ENCODE results near the gene PEX7. TPM values are rescaled to one million over a fixed set of nuclear protein-coding genes. Genes with fewer than 3 reads are reported as not detected.

Gene PEX7
- total RNA-seq, 1 experiment from 2014 or later = 9.9 TPM

DNA sequence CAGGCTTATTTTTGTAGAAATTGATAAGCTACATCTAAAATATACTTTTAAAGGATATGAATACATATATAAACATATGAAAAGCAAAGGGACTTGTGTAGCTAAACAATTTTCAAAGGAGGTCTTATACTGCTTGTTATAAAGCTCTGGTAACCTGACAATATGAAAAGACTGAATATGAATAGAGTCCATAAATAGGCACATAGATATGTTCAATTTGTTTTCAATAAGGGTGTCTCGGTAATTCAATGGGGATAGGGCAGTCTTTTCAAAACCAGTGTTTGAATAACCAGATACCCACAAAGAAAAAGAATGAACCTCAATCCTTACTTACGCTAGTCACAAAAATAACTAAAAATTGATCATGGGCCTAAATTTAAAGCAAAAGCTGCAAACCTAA lies 20.8 kb upstream of the PEX7 start:
- Histone ChIP-seq H3F3A (ENCODE audit: low read length, unreplicated experiment) (no peaks in the 10 kb centered on the region), H3K9me2 (replicated peaks; ENCODE audit: low read length) (no peaks in the 10 kb centered on the region), H3K27ac (ENCODE audit: low read length) (no peak overlapping the region), H2AFZ (ENCODE audit: low read length) (no peak overlapping the region), H3K36me3 (ENCODE audit: low read depth, low read length) (no peaks in the 10 kb centered on the region), H4K20me1 (ENCODE audit: low read length) (no peaks in the 10 kb centered on the region), H3K9me3 (ENCODE audit: low read length) (no peaks in the 10 kb centered on the region), H3K27me3 (ENCODE audit: low read length) (no peaks in the 10 kb centered on the region), H3K79me2 (ENCODE audit: low read length) (no peaks in the 10 kb centered on the region), H3K4me2 (ENCODE audit: low read length) (no peak overlapping the region), H3K4me1 (ENCODE audit: insufficient read depth, low read length) (no peaks in the 10 kb centered on the region), H3K4me3 (ENCODE audit: low read length) (no peak overlapping the region), H3K9ac (ENCODE audit: low read length) (no peak overlapping the region)
- ATAC-seq (no peak), DNase-seq (no peak)
- CTCF ChIA-PET = interaction anchor here (0.6 kb wide), 1 partner anchor 78 kb away, joined by 3 read pairs; no protein-coding TSS in a partner anchor
- intact Hi-C loops (cut with micrococcal nuclease) = no loop called here
- TF ChIP-seq EZH2phosphoT487 (IDR thresholded peaks at IDR 0.05; ENCODE audit: borderline replicate concordance, low read length) (no peak), EZH2 (IDR thresholded peaks at IDR 0.05; ENCODE audit: low read length, unreplicated experiment) (no peak)
- POLR2A ChIA-PET (ENCODE audit: unreplicated experiment) = no interaction called here
- BruUV-seq (replicated peaks) = no TSS peak

DNA sequence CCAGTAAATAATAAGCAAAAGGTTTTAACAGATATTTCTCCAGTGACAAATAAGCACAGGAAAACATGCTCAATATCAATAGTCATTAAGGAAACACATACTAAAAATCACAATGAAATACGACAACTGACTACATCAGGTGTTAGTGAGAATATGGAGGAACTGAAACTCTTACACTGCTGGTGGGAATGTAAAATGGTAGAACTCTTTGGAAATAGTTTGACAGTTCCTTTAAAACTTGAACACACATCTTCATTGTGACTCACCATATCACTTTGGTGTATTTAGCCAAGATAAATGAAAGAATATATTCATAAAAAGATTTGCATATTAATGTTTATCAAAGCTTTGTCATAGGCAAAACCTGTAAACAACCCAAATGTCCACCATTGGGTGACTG lies 18.8 kb upstream of the PEX7 start:
- Histone ChIP-seq H3K9ac (ENCODE audit: low read length) (no peak overlapping the region), H3K9me2 (replicated peaks; ENCODE audit: low read length) (no peaks in the 10 kb centered on the region), H3K79me2 (ENCODE audit: low read length) (no peaks in the 10 kb centered on the region), H3K4me2 (ENCODE audit: low read length) (no peak overlapping the region), H3K4me1 (ENCODE audit: insufficient read depth, low read length) (no peaks in the 10 kb centered on the region), H3K9me3 (ENCODE audit: low read length) (no peaks in the 10 kb centered on the region), H3K36me3 (ENCODE audit: low read depth, low read length) (no peaks in the 10 kb centered on the region), H3F3A (ENCODE audit: low read length, unreplicated experiment) (no peaks in the 10 kb centered on the region), H3K4me3 (ENCODE audit: low read length) (no peak overlapping the region), H2AFZ (ENCODE audit: low read length) (no peak overlapping the region), H3K27me3 (ENCODE audit: low read length) (no peaks in the 10 kb centered on the region), H3K27ac (ENCODE audit: low read length) (no peak overlapping the region), H4K20me1 (ENCODE audit: low read length) (no peaks in the 10 kb centered on the region)
- ATAC-seq (no peak), DNase-seq (no peak)
- BruUV-seq (replicated peaks) = no TSS peak
- CTCF ChIA-PET = no interaction called here
- TF ChIP-seq, protein P1, sequence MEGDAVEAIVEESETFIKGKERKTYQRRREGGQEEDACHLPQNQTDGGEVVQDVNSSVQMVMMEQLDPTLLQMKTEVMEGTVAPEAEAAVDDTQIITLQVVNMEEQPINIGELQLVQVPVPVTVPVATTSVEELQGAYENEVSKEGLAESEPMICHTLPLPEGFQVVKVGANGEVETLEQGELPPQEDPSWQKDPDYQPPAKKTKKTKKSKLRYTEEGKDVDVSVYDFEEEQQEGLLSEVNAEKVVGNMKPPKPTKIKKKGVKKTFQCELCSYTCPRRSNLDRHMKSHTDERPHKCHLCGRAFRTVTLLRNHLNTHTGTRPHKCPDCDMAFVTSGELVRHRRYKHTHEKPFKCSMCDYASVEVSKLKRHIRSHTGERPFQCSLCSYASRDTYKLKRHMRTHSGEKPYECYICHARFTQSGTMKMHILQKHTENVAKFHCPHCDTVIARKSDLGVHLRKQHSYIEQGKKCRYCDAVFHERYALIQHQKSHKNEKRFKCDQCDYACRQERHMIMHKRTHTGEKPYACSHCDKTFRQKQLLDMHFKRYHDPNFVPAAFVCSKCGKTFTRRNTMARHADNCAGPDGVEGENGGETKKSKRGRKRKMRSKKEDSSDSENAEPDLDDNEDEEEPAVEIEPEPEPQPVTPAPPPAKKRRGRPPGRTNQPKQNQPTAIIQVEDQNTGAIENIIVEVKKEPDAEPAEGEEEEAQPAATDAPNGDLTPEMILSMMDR (conservative IDR thresholded peaks at IDR 0.05; ENCODE audit: low read depth, low read length) = no peak
- TF ChIP-seq EZH2 (IDR thresholded peaks at IDR 0.05; ENCODE audit: low read length, unreplicated experiment) = no peak
- TF ChIP-seq EZH2phosphoT487 (IDR thresholded peaks at IDR 0.05; ENCODE audit: borderline replicate concordance, low read length) = no peak
- intact Hi-C loops (cut with micrococcal nuclease) = no loop called here
- POLR2A ChIA-PET (ENCODE audit: unreplicated experiment) = no interaction called here

DNA sequence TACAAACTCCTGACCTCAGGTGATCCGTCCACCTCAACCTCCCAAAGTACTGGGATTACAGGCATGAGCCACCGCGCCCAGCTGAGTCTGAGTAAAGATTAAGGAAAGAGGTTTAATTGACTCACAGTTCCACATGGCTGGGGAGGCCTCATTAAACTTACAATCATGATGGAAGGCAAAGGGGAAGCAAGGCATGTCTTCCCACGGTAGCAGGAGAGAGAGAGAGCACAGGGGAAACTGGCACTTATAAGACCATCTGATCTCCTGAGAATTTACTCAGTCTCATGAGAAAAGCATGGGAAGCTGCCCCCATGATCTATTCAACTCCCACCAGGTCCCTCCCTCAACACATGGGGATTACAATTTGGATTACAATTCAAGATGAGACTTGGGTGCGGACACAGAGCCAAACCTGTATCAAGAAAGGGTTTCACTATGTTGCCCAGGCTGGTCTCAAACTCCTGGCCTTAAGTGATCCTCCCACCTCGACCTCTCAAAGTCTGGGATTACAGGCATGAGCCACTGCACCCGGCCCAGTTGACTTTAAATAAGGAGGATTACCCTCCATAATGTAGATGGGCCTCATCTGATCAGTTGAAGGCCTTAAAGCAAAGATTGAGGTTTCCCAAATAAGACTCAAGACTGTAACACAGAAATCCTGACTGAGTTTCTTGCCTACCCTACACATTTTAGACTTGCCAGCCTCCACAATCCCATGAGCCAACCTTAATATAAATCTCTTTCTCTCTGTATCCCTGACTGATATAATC lies 13.1 kb upstream of the PEX7 start:
- no peaks in the 10 kb centered on the region for H3K79me2 ChIP-seq (ENCODE audit: low read length)
- no peak overlapping the region for H3K9ac ChIP-seq (ENCODE audit: low read length)
- H3K36me3 ChIP-seq (ENCODE audit: low read depth, low read length) = no peaks in the 10 kb centered on the region
- H3K27ac ChIP-seq (ENCODE audit: low read length) = no peak overlapping the region
- BruUV-seq (replicated peaks) = no TSS peak
- no peaks in the 10 kb centered on the region for H4K20me1 ChIP-seq (ENCODE audit: low read length)
- no peak overlapping the region for H3K4me3 ChIP-seq (ENCODE audit: low read length)
- ATAC-seq (no peak), DNase-seq (no peak)
- POLR2A ChIA-PET (ENCODE audit: unreplicated experiment) = no interaction called here
- H2AFZ ChIP-seq (ENCODE audit: low read length) = no peak overlapping the region
- intact Hi-C loops (cut with micrococcal nuclease) = no loop called here
- H3K9me3 ChIP-seq (ENCODE audit: low read length) = no peaks in the 10 kb centered on the region
- TF ChIP-seq, protein P1 (conservative IDR thresholded peaks at IDR 0.05; ENCODE audit: low read depth, low read length) = no peak
- no peak for TF ChIP-seq EZH2 (IDR thresholded peaks at IDR 0.05; ENCODE audit: low read length, unreplicated experiment)
- no peaks in the 10 kb centered on the region for H3K4me1 ChIP-seq (ENCODE audit: insufficient read depth, low read length)
- no peak overlapping the region for H3K4me2 ChIP-seq (ENCODE audit: low read length)
- H3F3A ChIP-seq (ENCODE audit: low read length, unreplicated experiment) = no peaks in the 10 kb centered on the region
- CTCF ChIA-PET = no interaction called here
- no peaks in the 10 kb centered on the region for H3K27me3 ChIP-seq (ENCODE audit: low read length)
- H3K9me2 ChIP-seq (replicated peaks; ENCODE audit: low read length) = no peaks in the 10 kb centered on the region

Data from PC-3 (cell line).